Small intestine (tissue), 7 donors: Measurements from ENCODE around the gene HOGA1. TPM values are rescaled to one million over a fixed set of nuclear protein-coding genes. Genes with fewer than 3 reads are reported as not detected.
"Not testable (repeated sequence)": the region's sequence is repeated elsewhere in the genome, so short reads cannot be mapped to it uniquely, and the experiment has no call there.

Experiments
- DNase-seq, 2 donors: peaks; one replicate each; pipeline versions ENCODE4 v3.0.0 to v3.0.0-alpha.2; 2013
- FAIRE-seq: peaks from 2 replicates; lab custom pipeline; 2012; peaks lifted over from hg19 to GRCh38; lab: Jason Lieb, UNC
- H3K27ac ChIP-seq, 3 donors: one replicate each; pipeline ENCODE4 v1.5.1; 2013; ENCODE audit warnings: low read length in 2 of 3, mild to moderate bottlenecking in 2 of 3, control low read depth in 1 of 3, inconsistent platforms in 1 of 3, low read depth in 1 of 3, moderate library complexity in 1 of 3
- H3K27me3 ChIP-seq, 3 donors: one replicate each; pipeline ENCODE4 v1.6.1; 2013; ENCODE audit warnings: low read length in 3 of 3, inconsistent platforms in 1 of 3; ENCODE audit not compliant: control insufficient read depth in 3 of 3, insufficient read depth in 3 of 3
- H3K36me3 ChIP-seq, 3 donors: one replicate each; pipeline ENCODE4 v1.6.1; 2013; ENCODE audit warnings: low read length in 3 of 3, inconsistent platforms in 1 of 3, low read depth in 1 of 3, mild to moderate bottlenecking in 1 of 3, moderate library complexity in 1 of 3; ENCODE audit not compliant: control insufficient read depth in 3 of 3, insufficient read depth in 2 of 3
- H3K4me1 ChIP-seq, 3 donors: one replicate each; pipeline ENCODE4 v1.6.1; 2013; ENCODE audit warnings: low read length in 2 of 3, inconsistent platforms in 1 of 3, low read depth in 1 of 3, mild to moderate bottlenecking in 1 of 3, moderate library complexity in 1 of 3; ENCODE audit not compliant: control insufficient read depth in 3 of 3, insufficient read depth in 2 of 3
- H3K4me3 ChIP-seq, 3 donors: one replicate each; pipeline ENCODE4 v1.5.1; 2013; ENCODE audit warnings: low read length in 3 of 3, control low read depth in 1 of 3, inconsistent platforms in 1 of 3, low read depth in 1 of 3, mild to moderate bottlenecking in 1 of 3, moderate library complexity in 1 of 3
- H3K9me3 ChIP-seq, 2 donors: one replicate each; pipeline ENCODE4 v1.6.1; 2013; ENCODE audit warnings: low read depth in 1 of 2, low read length in 1 of 2; ENCODE audit not compliant: control insufficient read depth in 2 of 2, insufficient read depth in 1 of 2
- WGBS, 3 donors: extraction: QIAGEN DNeasy Blood & Tissue Kit; methylation state at CpG; one replicate each; pipeline ENCODE4 v1.1.7; 2013; 5-methylcytosine and 5-hydroxymethylcytosine counted together
- polyA plus RNA-seq, 4 donors: library from polyadenylated mRNA; stranded (reverse) in 3 of 4; unstranded in 1 of 4; fragments of 200-250 nt in 3 of 4; fragments of 120-200 nt in 1 of 4; gene quantifications; one replicate each; pipeline versions ENCODE4 v1.2.1 to v1.2.3, GENCODE V29; 2013
- donor health status: healthy with polysubstance abuse.
- donor health status: control.
- donor health status: control.
- donor health status: Bipolar disorder and iron deficiency.
- donor health status: healthy.

Gene HOGA1
- polyA plus RNA-seq, 4 donors: 0.45 to 12.1 (median 0.66) TPM

DNA sequence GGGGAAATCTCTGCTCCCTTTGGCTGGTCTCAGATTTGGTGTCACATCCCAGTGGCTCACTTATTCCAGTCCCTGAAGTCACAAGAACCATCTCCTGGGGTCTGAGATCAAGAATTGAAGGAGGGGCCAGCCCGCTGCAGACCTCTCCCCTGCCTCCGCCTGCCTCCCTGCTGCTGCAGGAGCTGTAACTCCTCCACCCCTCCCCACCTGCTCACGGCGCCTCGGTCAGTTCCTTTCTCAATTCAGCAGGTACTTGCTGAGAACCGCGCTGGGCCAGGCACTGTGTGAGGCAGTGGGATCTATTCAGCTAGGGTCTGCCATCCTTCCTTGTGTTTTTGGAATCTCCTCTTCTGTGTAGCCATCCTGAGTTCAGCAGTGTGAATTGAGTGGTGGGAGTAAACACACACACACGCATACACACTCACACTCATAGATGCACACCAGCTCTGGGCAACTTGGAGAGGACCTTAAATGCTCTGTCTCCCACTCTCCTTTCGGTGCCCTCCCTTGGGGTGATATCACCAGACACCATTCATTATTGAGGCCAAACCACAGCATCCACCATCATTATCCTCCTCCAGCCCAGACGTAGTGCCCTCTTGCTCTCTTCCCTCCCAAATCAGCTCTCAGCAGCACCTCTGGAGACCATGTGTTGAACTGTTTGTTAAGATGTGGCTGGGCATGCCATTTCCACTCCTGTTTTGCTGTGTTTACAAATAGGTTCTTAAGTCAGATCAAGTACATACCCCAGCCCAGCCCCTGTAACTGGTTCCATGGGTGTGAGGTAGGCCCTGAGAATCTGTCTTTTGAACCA, 33.6 kb upstream of the HOGA1 start:
- Histone ChIP-seq H3K36me3 (no peaks in the 10 kb centered on the region), H3K27ac (no peak overlapping the region), H3K9me3 (peaks cover 0 to 6% of the 10 kb centered on the region in 2 donors), H3K4me3 (no peak overlapping the region), H3K27me3 (no peaks in the 10 kb centered on the region), H3K4me1 (no peaks in the 10 kb centered on the region)
- no peak for DNase-seq
- FAIRE-seq: no peak
- WGBS, 3 donors: 85 to 89% (median 88%) methylated on average over 10 of the region's 10 CpGs

DNA sequence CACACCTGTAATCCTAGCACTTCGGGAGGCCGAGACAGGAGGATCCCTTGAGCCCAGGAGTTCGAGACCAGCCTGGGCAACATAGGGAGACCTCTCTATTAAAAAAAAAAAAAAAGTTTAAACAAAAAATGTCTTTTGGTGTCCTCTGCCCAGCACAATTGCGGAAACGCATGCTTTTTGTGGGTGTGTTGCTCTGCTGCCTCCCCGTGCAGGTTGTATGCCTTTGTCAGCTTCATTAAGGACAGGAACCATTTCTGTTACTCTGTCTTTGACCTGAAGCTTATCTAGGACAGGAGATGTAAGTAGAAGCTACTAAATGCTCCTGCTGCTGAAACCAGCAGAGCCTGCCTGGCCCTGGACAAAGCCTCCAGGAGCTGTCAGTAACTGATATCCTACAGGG, 32.9 kb upstream of the HOGA1 start:
- Histone ChIP-seq H3K27me3 (no peaks in the 10 kb centered on the region), H3K9me3 (peaks cover 0 to 6% of the 10 kb centered on the region in 2 donors), H3K4me3 (no peak overlapping the region), H3K36me3 (no peaks in the 10 kb centered on the region), H3K4me1 (no peaks in the 10 kb centered on the region), H3K27ac (no peak overlapping the region)
- WGBS, 3 donors: 85 to 95% (median 87%) methylated on average over 6 of the region's 6 CpGs
- FAIRE-seq: no peak
- DNase-seq: no peak

- peak; percentile 58 to 59 for DNase-seq
- peaks cover 0 to 6% of the 10 kb centered on the region in 2 donors for H3K9me3 ChIP-seq
- H3K36me3 ChIP-seq: no peaks in the 10 kb centered on the region
- H3K4me1 ChIP-seq: no peaks in the 10 kb centered on the region
- no peak for FAIRE-seq
- WGBS, 3 donors: 16 to 25% (median 18%) methylated on average over 6 of the region's 6 CpGs
- H3K27me3 ChIP-seq: no peaks in the 10 kb centered on the region
- no peak overlapping the region for H3K27ac ChIP-seq
- H3K4me3 ChIP-seq: no peak overlapping the region
Observed at GRCh38 chr10:97553575-97554031, 30.6 kb upstream of the HOGA1 start.

- H3K36me3 ChIP-seq, H3K27me3 ChIP-seq, H3K4me1 ChIP-seq, H3K4me3 ChIP-seq, H3K9me3 ChIP-seq, DNase-seq, H3K27ac ChIP-seq, FAIRE-seq: not testable (repeated sequence)
- 93 to 94% (median 93%) methylated on average over 5 of the region's 5 CpGs for WGBS, 3 donors
Observed at GRCh38 chr10:97554336-97554735, 29.9 kb upstream of the HOGA1 start.

- FAIRE-seq, H3K27ac ChIP-seq, H3K4me3 ChIP-seq, H3K36me3 ChIP-seq, DNase-seq, H3K9me3 ChIP-seq, H3K27me3 ChIP-seq, H3K4me1 ChIP-seq: not testable (repeated sequence)
- WGBS, 3 donors: 89 to 99% (median 93%) methylated on average over 7 to 10 of the region's 10 CpGs
Observed at GRCh38 chr10:97555541-97555940, 28.6 kb upstream of the HOGA1 start.

DNA sequence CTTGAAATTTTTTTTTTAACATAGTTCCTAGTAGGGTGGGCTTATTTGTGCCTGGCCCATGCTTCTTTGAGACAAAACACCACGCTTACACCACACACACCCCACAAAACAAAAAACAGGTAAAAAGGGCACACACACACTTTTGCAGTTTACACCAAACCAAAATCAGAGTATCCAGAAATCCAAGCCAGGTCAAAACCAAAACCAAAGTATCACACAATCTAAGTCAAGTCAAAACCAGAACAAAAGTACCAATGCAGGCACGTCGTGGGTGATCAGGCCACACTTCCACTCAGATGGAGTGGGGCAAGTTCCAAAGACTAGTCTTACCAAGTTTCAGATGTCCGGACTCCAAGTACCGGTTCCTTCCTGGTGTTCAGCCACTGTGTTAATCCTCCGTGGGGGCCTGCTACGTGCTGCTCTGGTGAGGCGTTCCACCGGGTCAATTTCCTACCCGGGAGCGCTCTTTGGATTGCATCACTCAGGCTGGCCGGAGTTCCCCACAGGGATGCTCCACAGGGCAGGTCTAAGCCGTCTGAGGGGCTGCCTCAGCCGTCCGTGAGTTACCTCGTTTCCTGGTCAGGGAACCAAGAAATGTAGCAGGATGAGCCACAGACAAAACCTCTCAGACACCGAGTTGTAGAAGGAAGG, 23.3 kb upstream of the HOGA1 start:
- not testable (repeated sequence) for H3K4me1 ChIP-seq, H3K36me3 ChIP-seq, DNase-seq, H3K4me3 ChIP-seq, H3K27me3 ChIP-seq, H3K27ac ChIP-seq, H3K9me3 ChIP-seq, FAIRE-seq
- 81 to 93% (median 91%) methylated on average over 17 of the region's 17 CpGs for whole genome bisulfite sequencing, 3 donors

DNA sequence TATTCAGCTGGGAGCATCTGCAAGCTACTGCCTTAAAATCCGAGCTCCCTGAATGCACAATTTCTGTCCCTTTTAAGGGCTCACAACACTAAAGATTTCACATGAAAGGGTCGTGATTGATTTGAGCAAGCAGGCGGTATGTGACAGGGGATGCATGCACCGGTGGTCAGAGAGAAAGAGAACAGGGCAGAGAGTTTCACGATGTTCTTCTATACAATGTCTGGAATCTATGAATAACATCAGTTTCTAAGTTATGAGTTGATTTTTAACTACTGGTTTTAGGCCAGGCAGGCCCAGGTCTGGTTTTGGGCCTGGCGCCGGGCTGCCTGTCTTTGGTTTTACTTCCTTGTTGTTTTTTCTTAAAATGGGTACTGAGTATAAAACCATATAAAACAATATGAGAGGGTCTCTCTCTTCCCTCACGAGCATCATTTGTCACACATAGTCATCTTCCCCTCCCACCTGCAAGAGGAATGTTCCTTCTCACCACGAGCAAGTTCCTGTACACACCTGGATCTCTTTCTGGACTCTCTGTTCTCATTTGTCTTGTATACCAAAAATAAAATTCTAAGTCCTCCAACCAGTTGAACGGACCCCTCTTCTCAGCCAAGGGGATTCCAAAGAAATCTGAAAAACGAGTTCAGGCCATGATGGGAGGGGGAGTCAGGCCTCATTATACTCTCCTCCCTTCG, 22.7 kb upstream of the HOGA1 start:
- H3K27me3 ChIP-seq, H3K4me3 ChIP-seq, H3K36me3 ChIP-seq, H3K9me3 ChIP-seq, H3K27ac ChIP-seq, H3K4me1 ChIP-seq, FAIRE-seq, DNase-seq: not testable (repeated sequence)
- 87 to 93% (median 87%) methylated on average over 12 of the region's 12 CpGs for WGBS, 3 donors

DNA sequence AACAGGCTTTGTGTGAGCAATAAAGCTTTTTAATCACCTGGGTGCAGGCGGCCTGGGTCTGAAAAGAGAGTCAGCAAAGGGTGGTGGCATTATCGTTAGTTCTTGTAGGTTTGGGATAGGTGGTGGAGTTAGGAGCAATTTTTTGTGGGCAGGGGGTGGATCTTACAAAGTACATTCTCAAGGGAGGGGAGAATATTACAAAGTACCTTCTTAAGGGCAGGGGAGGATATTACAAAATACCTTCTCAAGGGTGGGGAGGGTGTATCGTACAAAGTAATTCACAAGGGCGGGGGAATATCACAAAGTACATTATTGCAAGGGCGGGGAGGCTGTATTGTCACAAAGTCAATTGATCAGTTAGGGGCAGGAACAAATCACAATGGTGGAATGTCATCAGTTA, 21.9 kb upstream of the HOGA1 start:
- not testable (repeated sequence) for H3K36me3 ChIP-seq, DNase-seq, H3K27me3 ChIP-seq, H3K27ac ChIP-seq, FAIRE-seq, H3K4me3 ChIP-seq, H3K9me3 ChIP-seq, H3K4me1 ChIP-seq
- 88 to 92% (median 88%) methylated on average over 5 of the region's 5 CpGs for WGBS, 3 donors
